Lung (tissue), 12 donors: ENCODE results near the gene RFX3. TPM values are rescaled to one million over a fixed set of nuclear protein-coding genes. Genes with fewer than 3 reads are reported as not detected.
A peak's percentile ranks its signal among the peaks of the same experiment; 100 is the strongest.

Source experiments
- ATAC-seq: fragments of 200-7000 bp; cut with Tn5 transposase; one replicate; pipeline ENCODE4 v1.9.1; 2020; ENCODE audit warnings: moderate number of reproducible peaks; ENCODE audit not compliant: insufficient read depth, low FRiP score
- DNase-seq, 3 donors: peaks; one replicate each; pipeline ENCODE4 v3.0.0-alpha.2; 2013 to 2017
- H3K27ac ChIP-seq, 2 donors: one replicate each; pipeline ENCODE4 v1.5.1; 2013; ENCODE audit warnings: mild to moderate bottlenecking in 2 of 2, moderate library complexity in 2 of 2, control low read depth in 1 of 2, inconsistent platforms in 1 of 2, low read depth in 1 of 2, low read length in 1 of 2
- H3K27me3 ChIP-seq, 3 donors: one replicate each; pipeline ENCODE4 v1.5.1; 2013; ENCODE audit warnings: low read length in 2 of 3; ENCODE audit not compliant: control insufficient read depth in 3 of 3, insufficient read depth in 3 of 3
- H3K36me3 ChIP-seq, 4 donors: one replicate each; pipeline ENCODE4 v1.5.1; 2013; ENCODE audit warnings: low read length in 4 of 4, mild to moderate bottlenecking in 1 of 4, moderate library complexity in 1 of 4; ENCODE audit not compliant: control insufficient read depth in 4 of 4, insufficient read depth in 4 of 4
- H3K4me1 ChIP-seq, 5 donors: one replicate each; pipeline ENCODE4 v1.5.1; 2013; ENCODE audit warnings: low read length in 5 of 5, mild to moderate bottlenecking in 2 of 5, moderate library complexity in 1 of 5; ENCODE audit not compliant: control insufficient read depth in 5 of 5, insufficient read depth in 5 of 5
- H3K4me3 ChIP-seq: one replicate; pipeline ENCODE4 v1.5.1; 2013; ENCODE audit warnings: mild to moderate bottlenecking, control low read depth, moderate library complexity
- H3K9ac ChIP-seq, 2 donors: one replicate each; pipeline ENCODE4 v1.5.1; 2013; ENCODE audit warnings: low read length in 2 of 2, control low read depth in 1 of 2; ENCODE audit not compliant: insufficient read depth in 1 of 2
- H3K9me3 ChIP-seq, 4 donors: one replicate each; pipeline ENCODE4 v1.5.1; 2013; ENCODE audit warnings: low read length in 3 of 4, mild to moderate bottlenecking in 1 of 4, moderate library complexity in 1 of 4; ENCODE audit not compliant: control insufficient read depth in 4 of 4, insufficient read depth in 3 of 4
- CTCF ChIP-seq: IDR thresholded peaks from 2 replicates; pipeline ENCODE4 v1.5.1; 2012; ENCODE audit warnings: mild to moderate bottlenecking; ENCODE audit errors: control extremely low read depth, extremely low read depth
- WGBS, 2 donors: extraction: QIAGEN DNeasy Blood & Tissue Kit; methylation state at CpG; one replicate each; pipeline ENCODE4 v1.1.7; 2013; 5-methylcytosine and 5-hydroxymethylcytosine counted together
- polyA plus RNA-seq, 2 donors: library from polyadenylated mRNA; stranded (reverse); fragments of 200-250 nt; gene quantifications; one replicate each; pipeline ENCODE4 v1.2.1, GENCODE V29; 2013
- total RNA-seq, 2 donors: library from RNA; depleted of rRNA in 1 of 2; stranded (reverse); fragments of >200 nt in 1 of 2; gene quantifications; one replicate each; pipeline ENCODE4 v1.2.1, GENCODE V29; 2014 to 2021
- donor health status: control.
- donor health status: control.
- donor health status: Bipolar disorder and iron deficiency.
- donor health status: healthy.
- donor health status: DM: yes; HTN: yes; CAD: no.

RFX3 gene
- total and polyA plus RNA-seq, 4 donors, result 3.3 to 45.8 (median 14.0) TPM

GRCh38 chr9:3441197-3441816 lies 84.5 kb downstream of the RFX3 start:
- H3K27me3 ChIP-seq, result no peaks in the 10 kb centered on the region
- H3K4me1 ChIP-seq, result peaks cover 0 to 7% (median 0%) of the 10 kb centered on the region in 5 donors
- ATAC-seq (no peak), DNase-seq (peak; percentile 26 to 55 (median 40))
- H3K9me3 ChIP-seq, result no peaks in the 10 kb centered on the region
- 78 to 81% methylated on average over 7 of the region's 7 CpGs for WGBS, 2 donors
- H3K4me3 ChIP-seq, result no peak overlapping the region
- H3K27ac ChIP-seq, result no peak overlapping the region
- TF ChIP-seq CTCF, result peak; percentile 22
- no peaks in the 10 kb centered on the region for H3K36me3 ChIP-seq
- H3K9ac ChIP-seq, result no peak overlapping the region

DNA sequence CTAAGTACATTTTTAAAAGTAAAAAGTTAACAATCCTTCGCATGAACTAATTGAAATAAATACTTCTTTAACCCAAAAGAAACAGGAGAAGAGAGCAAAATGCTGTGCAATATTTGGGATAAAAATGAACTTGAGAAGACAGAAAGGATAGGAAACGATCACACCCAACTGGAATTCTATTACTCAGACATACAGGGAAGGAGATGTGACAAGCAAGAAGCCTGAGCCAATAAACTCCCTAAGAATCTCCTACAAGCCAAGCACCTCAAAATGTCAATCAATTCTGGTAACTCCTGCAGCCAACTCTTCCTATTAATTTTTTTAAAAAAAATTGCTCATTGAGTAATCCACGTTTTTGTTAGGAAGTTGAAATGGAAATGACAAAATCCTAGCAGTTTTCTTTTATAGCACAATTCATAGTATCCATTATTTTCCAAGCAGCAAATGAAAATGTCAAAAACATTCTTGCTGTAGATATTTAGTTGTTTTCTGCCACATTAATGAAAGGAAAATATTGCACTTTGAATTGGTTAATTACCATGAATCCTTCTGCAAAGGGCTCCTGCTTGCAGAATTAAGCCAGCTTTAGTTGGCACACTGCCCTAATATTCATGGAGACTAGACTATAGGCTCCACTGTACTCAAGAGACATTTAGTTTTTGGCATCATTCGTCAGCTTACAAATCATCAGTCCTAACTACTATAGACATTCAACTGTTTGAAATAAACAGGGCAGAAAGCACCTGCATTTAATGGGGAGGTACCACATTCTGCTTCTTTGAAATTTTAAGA lies 89.0 kb downstream of the RFX3 start:
- DNase-seq (peak in 2 of 3 donors; percentile 51 to 62), ATAC-seq (no peak)
- Histone ChIP-seq H3K27me3 (no peaks in the 10 kb centered on the region), H3K27ac (no peak overlapping the region), H3K4me1 (peaks cover 0 to 7% (median 3%) of the 10 kb centered on the region in 5 donors), H3K9ac (no peak overlapping the region), H3K36me3 (no peaks in the 10 kb centered on the region), H3K9me3 (no peaks in the 10 kb centered on the region), H3K4me3 (no peak overlapping the region)
- WGBS, 2 donors, result 74% methylated on average over 4 of the region's 4 CpGs
- TF ChIP-seq CTCF, result no peak

DNA sequence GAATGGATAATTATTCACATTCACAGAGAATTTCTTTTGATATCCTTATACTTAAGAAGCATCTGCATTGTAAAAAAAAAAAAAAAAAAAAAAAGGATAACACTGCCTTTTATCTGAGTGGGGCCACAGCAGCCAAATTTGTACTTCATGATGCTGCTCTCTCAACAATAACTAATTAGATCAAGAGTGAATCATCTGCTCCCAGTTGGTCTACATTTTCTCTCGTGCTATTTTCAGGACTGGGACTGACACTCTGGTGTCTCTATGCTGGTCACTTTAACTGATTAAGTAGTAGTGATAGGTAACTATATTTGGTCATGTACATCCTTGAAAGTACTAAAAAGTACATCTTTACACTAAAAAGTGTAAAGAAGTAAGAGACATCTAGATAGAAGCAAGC lies 90.1 kb downstream of the RFX3 start:
- Histone ChIP-seq H3K27me3 (no peaks in the 10 kb centered on the region), H3K9ac (no peak overlapping the region), H3K4me3 (no peak overlapping the region), H3K4me1 (peaks cover 0 to 7% (median 3%) of the 10 kb centered on the region in 5 donors), H3K27ac (no peak overlapping the region), H3K9me3 (no peaks in the 10 kb centered on the region), H3K36me3 (no peaks in the 10 kb centered on the region)
- no peak for TF ChIP-seq CTCF
- 92 to 98% methylated on average over 1 of the region's 1 CpG for WGBS, 2 donors
- ATAC-seq (no peak), DNase-seq (no peak)
